Stomach (tissue), 19 donors: Measurements from ENCODE around the gene ACIN1. TPM values are rescaled to one million over a fixed set of nuclear protein-coding genes. Genes with fewer than 3 reads are reported as not detected.

Experiments used
- DNase-seq, 2 donors: peaks; one replicate each; pipeline versions ENCODE4 v3.0.0 to v3.0.0-alpha.2; 2013 to 2019
- H3K27ac ChIP-seq, 5 donors: fragments of 200-600 bp in 4 of 5; sonication (generic) in 4 of 5; one replicate each; pipeline ENCODE4 v1.5.1; 2013 to 2019; ENCODE audit warnings: mild to moderate bottlenecking in 1 of 5, moderate library complexity in 1 of 5
- H3K27me3 ChIP-seq, 3 donors: fragments of 200-600 bp; sonication (generic); one replicate each; pipeline ENCODE4 v1.5.1; 2017 to 2019; ENCODE audit warnings: mixed run types in 1 of 3
- H3K36me3 ChIP-seq, 4 donors: fragments of 200-600 bp; sonication (generic); 1 replicate in 3 of 4; 2 replicates in 1 of 4; pipeline ENCODE4 v1.5.1; 2016 to 2019
- H3K4me1 ChIP-seq, 4 donors: fragments of 200-600 bp; sonication (generic); one replicate each; pipeline ENCODE4 v1.5.1; 2016 to 2019
- H3K4me3 ChIP-seq, 4 donors: fragments of 200-600 bp; sonication (generic) in 3 of 4; one replicate each; pipeline ENCODE4 v1.5.1; 2016 to 2019; ENCODE audit warnings: mild to moderate bottlenecking in 1 of 4
- H3K9me3 ChIP-seq, 4 donors: fragments of 200-600 bp; sonication (generic); one replicate each; pipeline ENCODE4 v1.5.1; 2016 to 2019
- CTCF ChIP-seq, 7 experiments: fragments of 450-650 bp in 4 of 7; fragments of 200-600 bp in 3 of 7; sonication (generic) in 3 of 7; IDR thresholded peaks; one replicate each; pipeline ENCODE4 v1.5.1; 2016 to 2019; ENCODE audit warnings: antibody characterized with exemption in 7 of 7, control low read depth in 2 of 7, mild to moderate bottlenecking in 1 of 7
- EP300 ChIP-seq: sonication (generic); formaldehyde crosslinking; IDR thresholded peaks from one replicate; pipeline ENCODE4 v1.6.1; 2017; ENCODE audit warnings: antibody characterized with exemption
- POLR2A ChIP-seq, 4 donors: fragments of 450-650 bp; IDR thresholded peaks; one replicate each; pipeline ENCODE4 v1.6.1; 2016; ENCODE audit warnings: antibody characterized with exemption in 4 of 4, control low read depth in 2 of 4, mild to moderate bottlenecking in 1 of 4, moderate library complexity in 1 of 4
- POLR2AphosphoS5 ChIP-seq, 3 donors: sonication (generic); formaldehyde crosslinking; IDR thresholded peaks; one replicate each; pipeline ENCODE4 v1.6.1; 2016; ENCODE audit warnings: antibody characterized with exemption in 3 of 3
- WGBS, 5 donors: extraction: QIAGEN DNeasy Blood & Tissue Kit in 3 of 5; methylation state at CpG; one replicate each; pipeline versions ENCODE4 v1.1.5 to v1.1.7; 2013 to 2018; 5-methylcytosine and 5-hydroxymethylcytosine counted together
- intact Hi-C: fragments of 100-400 bp; cut with DNase I; formaldehyde crosslinking; loops from one replicate; pipeline ENCODE4 v1.15.1; 2023; ENCODE audit warnings: low total_unique reads
- long read RNA-seq, 10 donors: transcript quantifications; one replicate each; lab custom pipeline, GENCODE V29; 2026
- polyA plus RNA-seq, 3 donors: library from polyadenylated mRNA; stranded (reverse); fragments of 200-250 nt; gene quantifications; one replicate each; pipeline ENCODE4 v1.2.3, GENCODE V29; 2013
- total RNA-seq, 5 donors: library from RNA; depleted of rRNA; stranded (reverse); fragments of >200 nt; gene quantifications; one replicate each; pipeline versions ENCODE4 v1.1.0 to v1.2.3, GENCODE V29; 2014 to 2016
- donor health status: healthy with polysubstance abuse.
- donor health status: Bipolar disorder and iron deficiency.
- donor health status: healthy.

The ACIN1 gene
- total RNA-seq (100 to 1,000 TPM; 114 to 232 (median 123) TPM), polyA plus RNA-seq (10 to 100 TPM; 37.1 to 86.4 (median 52.7) TPM)
- long read RNA-seq, donor 1, partial matches to known transcripts, result 69 of 70 reads
- long read RNA-seq, donor 1, other reads (novel, unspliced or antisense), result 0 of 70 reads
- long read RNA-seq, donor 2, partial matches to known transcripts, result 49 of 53 reads
- long read RNA-seq, donor 2, other reads (novel, unspliced or antisense), result 0 of 53 reads
- long read RNA-seq, donor 3, partial matches to known transcripts, result 54 of 55 reads
- long read RNA-seq, donor 3, other reads (novel, unspliced or antisense), result 0 of 55 reads
- long read RNA-seq, donor 4, result 0 reads
- long read RNA-seq, donor 5, partial matches to known transcripts, result 66 of 71 reads
- long read RNA-seq, donor 5, other reads (novel, unspliced or antisense), result 0 of 71 reads
- long read RNA-seq, donor 6, full-length matches to known transcripts, result 18 of 164 reads
- long read RNA-seq, donor 6, partial matches to known transcripts, result 132 of 164 reads
- long read RNA-seq, donor 6, other reads (novel, unspliced or antisense), result 14 of 164 reads
- long read RNA-seq, donor 7, partial matches to known transcripts, result 54 of 60 reads
- long read RNA-seq, donor 7, other reads (novel, unspliced or antisense), result 5 of 60 reads
- long read RNA-seq, donor 8, partial matches to known transcripts, result 63 of 70 reads
- long read RNA-seq, donor 8, other reads (novel, unspliced or antisense), result 0 of 70 reads
- long read RNA-seq, donor 9, partial matches to known transcripts, result 10 of 14 reads
- long read RNA-seq, donor 9, other reads (novel, unspliced or antisense), result 0 of 14 reads
- long read RNA-seq, donor 10, partial matches to known transcripts, result 19 of 22 reads
- long read RNA-seq, donor 10, other reads (novel, unspliced or antisense), result 0 of 22 reads

GRCh38 chr14:23094666-23095195 lies at the start of gene ACIN1:
Gene ACIN1 (minus strand): TSS chr14:23095136. CDS start chr14:23095112, 24 bp downstream.
- intact Hi-C loops, result no loop called here
- Histone ChIP-seq H3K36me3 (peaks cover 19 to 59% (median 57%) of the 10 kb centered on the region in 4 donors), H3K9me3 (no peaks in the 10 kb centered on the region), H3K27ac (peak within 1 kb of the TSS; percentile 95 to 100 (median 99)), H3K4me1 (peaks cover 27 to 72% (median 58%) of the 10 kb centered on the region in 4 donors), H3K4me3 (peak within 1 kb of the TSS; percentile 66 to 96 (median 76)), H3K27me3 (no peaks in the 10 kb centered on the region)
- TF ChIP-seq POLR2AphosphoS5 (IDR thresholded peaks at IDR 0.05) (peak in 2 of 3 donors; percentile 75 to 90), EP300 (no peak)
- 0 to 1% (median 0%) methylated on average over 15 to 55 of the region's 55 CpGs for WGBS, 5 donors
- DNase-seq, result peak; percentile 75 to 94

- Histone ChIP-seq H3K4me1 (peaks cover 9 to 87% (median 43%) of the 10 kb centered on the region in 4 donors), H3K36me3 (peaks cover 14 to 34% (median 25%) of the 10 kb centered on the region in 4 donors), H3K27me3 (no peaks in the 10 kb centered on the region), H3K27ac (peak overlapping the region in 2 of 5 donors; percentile 10 to 93), H3K4me3 (no peak overlapping the region), H3K9me3 (no peaks in the 10 kb centered on the region)
- intact Hi-C loops, result no loop called here
- TF ChIP-seq CTCF (IDR thresholded peaks at IDR 0.05), result no peak
- DNase-seq, result no peak
- 61 to 90% (median 73%) methylated on average over 1 of the region's 1 CpG for WGBS, 5 donors
Measured at GRCh38 chr14:23143911-23144310, 49.0 kb upstream of the ACIN1 start.

GRCh38 chr14:23142826-23143225 lies 47.9 kb upstream of the ACIN1 start:
- no peaks in the 10 kb centered on the region for H3K9me3 ChIP-seq
- no peaks in the 10 kb centered on the region for H3K27me3 ChIP-seq
- H3K4me3 ChIP-seq, result no peak overlapping the region
- 58 to 82% (median 65%) methylated on average over 4 of the region's 4 CpGs for WGBS, 5 donors
- intact Hi-C loops, result no loop called here
- no peak for DNase-seq
- no peak for TF ChIP-seq CTCF (IDR thresholded peaks at IDR 0.05)
- TF ChIP-seq EP300, result no peak
- TF ChIP-seq POLR2AphosphoS5 (IDR thresholded peaks at IDR 0.05), result no peak
- TF ChIP-seq POLR2A (IDR thresholded peaks at IDR 0.05), result no peak
- peaks cover 15 to 90% (median 48%) of the 10 kb centered on the region in 4 donors for H3K4me1 ChIP-seq
- peak overlapping the region in 4 of 5 donors; percentile 23 to 93 (median 43) for H3K27ac ChIP-seq
- H3K36me3 ChIP-seq, result peaks cover 14 to 44% (median 36%) of the 10 kb centered on the region in 4 donors

- peak overlapping the region in 4 of 5 donors; percentile 23 to 93 (median 46) for H3K27ac ChIP-seq
- no peak for TF ChIP-seq POLR2A (IDR thresholded peaks at IDR 0.05)
- TF ChIP-seq POLR2AphosphoS5 (IDR thresholded peaks at IDR 0.05), result peak in 2 of 3 donors; percentile 32 to 93
- no peak for TF ChIP-seq CTCF (IDR thresholded peaks at IDR 0.05)
- peak; percentile 72 for TF ChIP-seq EP300
- H3K27me3 ChIP-seq, result no peaks in the 10 kb centered on the region
- intact Hi-C loops, result no loop called here
- DNase-seq, result peak; percentile 78 to 79
- H3K36me3 ChIP-seq, result peaks cover 21 to 53% (median 43%) of the 10 kb centered on the region in 4 donors
- H3K4me1 ChIP-seq, result peaks cover 21 to 90% (median 51%) of the 10 kb centered on the region in 4 donors
- 52 to 58% (median 56%) methylated on average over 7 of the region's 7 CpGs for WGBS, 5 donors
- H3K9me3 ChIP-seq, result no peaks in the 10 kb centered on the region
- H3K4me3 ChIP-seq, result no peak overlapping the region
Measured at GRCh38 chr14:23141706-23142444, 46.9 kb upstream of the ACIN1 start.
